Stimulated activated CD8-positive, alpha-beta memory T cell treated with anti-CD3 and anti-CD28 coated beads, Interleukin-12 subunit alpha, Interleukin-12 subunit beta, amount 100 ng/mL, for 4 hours (primary cell): Measurements from ENCODE around the gene SUSD4.

Source experiments
- DNase-seq: peaks from one replicate; pipeline ENCODE4 v3.0.0-alpha.2; 2020; ENCODE audit warnings: low read depth

The SUSD4 gene

DNA sequence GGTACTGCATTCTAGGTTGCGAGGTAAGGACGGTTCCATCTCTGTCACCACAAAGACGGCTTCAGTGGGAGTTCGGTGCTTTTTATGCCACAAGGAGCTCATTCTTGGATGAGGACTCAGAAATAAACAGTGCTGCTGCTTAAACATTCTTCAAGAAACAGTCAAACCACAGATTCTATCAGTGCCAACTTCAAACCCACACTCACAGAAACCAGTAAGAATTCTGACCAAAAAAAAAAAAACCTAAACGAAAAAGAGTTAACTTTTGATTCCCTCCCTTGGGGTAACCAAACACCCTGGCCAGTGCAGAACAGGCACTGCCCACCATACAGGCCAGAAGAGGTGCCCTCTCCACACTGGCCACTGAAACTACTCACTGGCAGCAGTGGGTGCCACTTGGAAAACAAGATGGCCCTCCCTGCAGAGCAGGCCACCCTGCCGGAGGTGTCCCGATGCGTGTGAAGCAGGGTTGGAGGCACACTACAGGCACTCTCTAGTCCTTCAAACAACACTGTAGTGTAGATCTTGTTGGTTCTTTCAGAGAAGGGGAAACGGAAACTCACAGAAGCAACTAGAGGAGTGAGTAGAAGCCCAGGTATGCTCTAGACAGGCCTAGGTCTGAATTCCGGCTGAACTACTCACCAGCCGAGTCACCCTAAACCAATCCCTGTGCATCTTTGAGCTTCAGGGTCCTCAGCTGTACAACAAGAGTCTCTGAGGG lies 133.7 kb downstream of the SUSD4 start:
- DNase-seq, result no peak

DNA sequence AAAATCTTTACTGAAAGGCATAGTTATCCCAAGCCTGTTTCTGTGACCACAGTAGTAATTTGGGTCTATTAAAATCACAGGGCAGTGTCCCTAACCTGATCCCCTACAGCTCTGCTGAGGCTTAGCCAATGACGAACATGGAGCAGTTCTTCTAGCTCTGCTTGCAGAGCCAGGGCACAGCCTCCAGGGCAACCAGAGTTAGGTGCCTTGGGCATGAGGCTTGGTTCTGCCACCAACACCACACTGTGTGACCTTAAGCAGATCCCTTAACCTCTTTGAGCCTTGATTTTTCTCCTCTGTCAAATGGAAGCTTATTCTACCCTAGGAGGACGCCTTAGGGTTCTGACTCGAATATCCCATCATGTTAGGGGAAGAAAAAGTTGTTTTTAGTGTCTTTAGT lies 134.2 kb downstream of the SUSD4 start:
- DNase-seq, result no peak

DNA sequence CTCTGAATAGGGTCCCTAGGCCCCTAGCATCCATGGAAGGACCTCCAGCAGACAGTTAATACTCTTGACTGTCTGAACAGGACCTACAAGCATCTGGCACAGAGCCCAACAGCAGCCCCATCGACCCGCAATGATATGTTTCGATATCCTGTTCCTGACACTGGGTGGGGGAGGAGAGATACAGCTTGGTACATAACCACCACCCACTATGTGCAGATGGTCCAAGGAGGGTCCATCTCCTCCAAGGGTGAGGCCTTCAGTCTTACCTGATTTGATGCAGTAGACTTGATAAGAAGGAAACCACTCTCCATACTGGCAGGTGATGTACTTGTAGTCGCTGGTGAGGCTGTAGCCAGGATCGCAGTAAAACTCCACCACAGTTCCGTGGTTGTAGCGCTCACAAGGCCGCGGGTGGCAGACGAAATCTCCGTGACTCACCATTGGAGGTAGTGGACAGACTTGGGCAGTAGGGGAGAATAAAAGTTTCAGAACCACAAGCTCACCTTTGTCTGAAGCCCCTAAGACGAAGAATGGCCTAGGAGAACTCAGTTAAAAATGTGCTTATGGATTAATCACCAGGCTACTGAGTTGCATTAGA lies 134.9 kb downstream of the SUSD4 start:
- no peak for DNase-seq

DNA sequence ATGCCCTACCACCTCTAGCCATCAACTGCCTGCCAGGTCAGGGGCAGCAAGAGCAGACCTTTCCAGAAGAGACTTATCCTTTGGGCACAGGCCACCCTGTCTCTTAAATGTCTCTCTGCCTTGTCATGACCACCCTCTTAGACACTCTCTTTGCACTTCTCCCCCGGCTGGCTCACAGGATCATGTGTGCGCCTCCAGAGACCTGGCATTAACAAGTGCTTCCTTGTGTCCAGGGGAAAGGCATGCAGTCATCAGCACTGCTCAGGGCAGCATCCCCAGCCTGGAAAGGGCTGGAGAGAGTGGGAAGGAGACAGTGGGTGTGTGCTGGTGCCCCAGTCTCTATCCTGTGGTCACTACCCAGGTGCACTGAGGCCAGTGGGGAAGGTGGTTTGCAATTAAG lies 135.8 kb downstream of the SUSD4 start:
- no peak for DNase-seq

DNA sequence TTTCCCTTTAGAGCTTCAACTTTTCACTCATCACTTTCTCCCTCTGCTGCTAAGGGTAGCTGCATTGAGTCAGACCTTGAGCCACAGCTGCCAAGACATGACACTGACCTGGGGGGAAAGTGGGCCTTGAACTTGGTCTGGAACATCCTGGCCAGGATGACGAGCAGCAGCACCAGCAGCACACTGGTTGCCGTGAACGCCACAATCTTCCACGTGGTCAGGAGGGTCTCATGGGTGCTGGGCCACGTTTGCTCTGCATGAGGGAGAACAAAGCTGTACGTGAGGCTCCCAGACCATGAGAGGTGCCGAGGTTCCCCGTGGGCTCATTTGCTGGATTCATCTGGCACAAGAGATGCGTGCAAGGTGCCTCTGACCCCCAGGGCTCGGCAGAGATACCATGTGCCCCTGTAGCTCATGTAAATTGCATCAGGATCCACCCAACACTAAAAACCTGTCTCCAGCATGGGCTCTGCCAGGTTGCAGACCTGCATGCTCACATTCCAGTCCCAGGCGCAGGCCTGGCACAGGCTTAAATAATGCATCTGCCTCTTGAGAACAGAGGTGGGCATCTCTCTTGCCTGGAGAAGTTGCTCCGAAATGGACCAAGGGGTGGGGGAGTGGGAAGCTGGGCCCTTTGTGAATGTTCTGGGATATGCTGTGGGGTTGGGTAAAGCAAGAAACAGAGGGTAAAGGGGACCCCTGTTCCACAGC lies 136.3 kb downstream of the SUSD4 start:
- DNase-seq, result no peak

DNA sequence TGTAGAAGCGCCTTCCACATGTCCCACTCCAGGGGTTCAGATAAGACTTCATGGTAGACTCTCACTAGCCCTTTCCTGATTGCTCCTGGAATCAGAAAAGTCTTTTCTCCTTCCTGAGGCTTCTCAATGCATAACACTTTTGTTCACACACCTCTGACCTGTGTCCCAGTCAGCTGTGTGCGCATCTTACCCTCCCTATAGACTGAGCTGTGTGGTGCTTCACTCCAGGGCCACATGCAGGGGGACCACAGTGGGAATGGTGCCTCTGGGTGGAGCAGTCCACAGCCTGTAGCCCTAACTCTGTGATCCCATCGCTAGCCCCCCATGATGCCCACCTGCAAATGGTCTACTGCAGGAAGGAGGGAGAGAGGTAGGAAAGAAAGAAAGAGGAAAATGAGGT lies 136.9 kb downstream of the SUSD4 start:
- DNase-seq, result no peak

DNA sequence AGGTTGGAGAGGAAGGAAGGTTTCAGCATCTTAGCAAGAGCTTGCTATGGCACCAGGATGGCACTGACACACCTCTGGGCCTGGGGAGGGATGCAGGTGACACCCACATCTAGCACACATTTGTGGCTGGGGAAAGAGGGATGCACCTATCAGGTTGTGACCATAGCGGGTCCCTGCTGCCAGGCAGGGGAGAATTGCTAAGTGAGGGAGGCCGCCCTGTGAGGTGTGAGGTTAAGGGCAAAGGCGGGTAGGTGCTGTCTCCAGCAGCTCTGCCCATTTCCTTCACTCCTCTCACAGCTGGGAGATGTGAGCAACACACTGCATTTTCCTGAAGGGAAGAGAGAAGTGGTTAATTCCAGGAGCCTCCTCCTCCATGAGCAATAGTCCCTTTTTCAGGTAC lies 137.7 kb downstream of the SUSD4 start:
- no peak for DNase-seq

DNA sequence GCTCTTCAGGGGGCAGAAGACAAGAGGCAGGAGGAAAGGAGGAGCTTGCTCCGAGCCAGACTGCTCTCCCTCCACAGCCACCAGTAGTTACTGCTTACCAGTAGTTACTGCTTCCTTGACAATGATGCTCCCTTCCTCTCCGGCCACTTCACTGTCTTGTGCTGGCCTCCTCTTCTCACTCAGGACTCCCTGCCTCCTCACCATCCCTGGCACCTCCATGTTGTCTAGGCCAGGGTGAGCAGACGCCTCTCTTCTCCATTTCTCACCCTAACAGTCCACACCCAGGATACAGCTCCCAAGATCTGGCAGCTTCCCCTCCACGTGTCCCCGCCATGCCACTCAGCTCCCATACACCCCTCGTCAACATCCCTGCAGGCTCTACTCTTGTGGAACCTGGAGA lies 138.5 kb downstream of the SUSD4 start:
- no peak for DNase-seq

DNA sequence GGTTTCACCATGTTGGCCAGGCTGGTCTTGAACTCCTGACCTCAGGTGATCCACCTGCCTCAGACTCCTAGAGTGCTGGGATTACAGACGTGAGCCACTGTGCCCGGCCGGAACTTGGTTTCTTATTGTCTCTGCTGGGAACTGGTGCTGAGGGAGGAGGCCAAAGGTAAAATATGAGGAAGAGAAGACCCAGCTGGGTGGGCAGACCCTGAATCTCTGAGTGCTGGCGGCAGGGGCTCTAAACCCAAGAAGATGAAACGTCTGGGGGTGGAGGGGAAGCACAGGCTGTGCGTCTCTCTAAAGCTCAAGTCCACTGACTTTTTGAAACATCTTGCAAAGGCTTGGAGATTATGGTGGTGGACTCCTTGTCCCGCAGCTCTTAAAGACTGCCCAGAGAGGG lies 138.9 kb downstream of the SUSD4 start:
- no peak for DNase-seq

DNA sequence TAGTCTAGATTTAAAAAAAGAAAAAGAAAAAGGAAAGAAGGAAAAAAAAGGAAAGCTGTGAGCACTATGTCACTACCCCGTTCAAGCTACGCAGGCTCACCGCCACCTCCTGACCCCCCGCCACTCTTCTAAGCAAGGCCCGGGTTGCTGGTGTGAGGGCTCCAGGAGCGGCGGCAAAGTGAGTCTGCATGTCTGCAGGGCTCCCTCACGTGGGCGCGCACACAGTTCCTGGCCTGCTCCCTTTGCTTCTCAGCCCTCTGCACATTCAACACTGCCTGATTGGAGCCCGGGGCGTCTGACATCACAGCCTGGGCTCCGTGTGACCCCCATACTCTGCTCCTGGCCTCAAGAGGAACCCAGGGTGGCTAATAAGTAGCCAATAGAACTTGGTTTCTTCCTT lies 139.5 kb downstream of the SUSD4 start:
- DNase-seq, result no peak

DNA sequence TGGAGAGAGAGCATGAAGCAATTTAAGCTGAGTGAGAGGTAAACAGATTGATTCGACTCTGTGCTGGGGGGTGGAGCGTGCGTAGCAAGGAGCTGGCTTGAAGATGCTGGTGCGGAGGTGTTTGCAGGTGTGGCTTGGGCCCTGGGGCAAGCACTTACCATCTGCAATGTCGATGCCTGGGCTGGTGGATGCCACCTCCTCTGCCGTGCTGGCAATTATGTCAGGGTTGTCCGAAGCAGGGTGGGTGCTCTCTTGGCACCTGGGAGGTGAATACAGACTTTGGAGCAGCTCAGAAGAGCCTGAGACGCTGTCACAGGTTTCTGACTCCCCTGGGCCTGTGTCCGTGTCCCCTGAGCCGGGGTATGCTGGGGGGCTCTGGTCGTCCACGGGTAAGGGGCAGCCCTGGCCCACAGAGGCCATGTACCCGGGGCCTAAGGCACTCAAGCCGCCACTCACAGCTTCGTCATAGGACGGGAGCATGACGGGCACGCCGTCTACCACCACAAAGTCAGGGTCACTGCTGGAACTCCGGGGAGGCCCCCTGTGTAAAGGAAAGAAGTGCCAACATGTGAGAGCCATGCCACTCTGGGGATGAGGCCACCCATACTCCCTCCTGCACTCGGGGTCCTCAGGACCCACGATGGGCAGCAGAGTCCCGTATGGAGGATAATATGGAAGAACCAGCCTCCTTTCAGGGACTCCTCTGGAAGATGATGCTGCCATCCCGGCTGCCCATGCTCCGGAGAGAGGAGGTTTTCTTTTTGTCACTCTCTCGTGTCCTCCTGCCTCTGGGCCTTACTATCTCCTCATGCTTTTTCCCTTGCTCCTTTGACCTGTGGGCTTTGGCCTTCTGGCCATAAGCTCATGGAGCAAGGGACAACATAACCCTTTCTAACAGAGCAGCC lies 140.6 kb downstream of the SUSD4 start:
- no peak for DNase-seq

DNA sequence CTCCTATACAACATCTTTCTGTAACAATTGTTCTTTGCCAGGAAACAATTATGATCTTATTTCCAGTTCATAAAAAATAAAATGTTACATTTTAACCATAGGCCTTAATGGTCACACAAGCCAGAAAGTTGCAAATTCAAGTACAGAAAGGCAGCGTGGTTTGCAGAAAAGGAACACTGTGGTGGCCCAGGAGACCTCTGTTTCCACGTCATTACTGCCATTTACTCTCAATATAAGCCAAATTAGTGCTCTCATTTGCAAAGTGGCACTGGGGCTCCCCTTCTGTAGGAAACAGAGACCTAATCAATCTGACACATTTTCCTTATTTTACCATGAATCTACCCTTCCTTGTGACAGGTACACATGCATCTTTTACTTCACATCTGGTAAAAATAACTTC lies 141.6 kb downstream of the SUSD4 start:
- DNase-seq, result no peak

DNA sequence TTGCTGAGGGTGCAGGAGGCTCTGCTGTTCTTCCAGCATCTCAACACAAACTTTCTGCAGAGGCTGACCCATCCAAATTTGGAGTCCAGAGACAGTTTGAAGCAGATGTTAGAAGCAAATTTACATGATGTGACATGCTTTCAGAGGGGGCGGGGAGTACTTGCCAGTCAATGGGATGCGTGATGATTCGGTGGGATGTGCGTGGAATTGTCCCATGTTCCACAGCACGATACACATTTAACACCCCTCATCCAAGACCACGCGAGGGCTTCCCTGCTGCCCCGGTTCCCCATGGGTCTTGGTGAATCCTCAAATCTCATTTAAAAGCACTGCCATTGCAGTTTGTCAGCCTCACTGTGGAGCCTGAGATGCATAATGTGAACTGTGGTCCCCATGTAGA lies 142.3 kb downstream of the SUSD4 start:
- no peak for DNase-seq

DNA sequence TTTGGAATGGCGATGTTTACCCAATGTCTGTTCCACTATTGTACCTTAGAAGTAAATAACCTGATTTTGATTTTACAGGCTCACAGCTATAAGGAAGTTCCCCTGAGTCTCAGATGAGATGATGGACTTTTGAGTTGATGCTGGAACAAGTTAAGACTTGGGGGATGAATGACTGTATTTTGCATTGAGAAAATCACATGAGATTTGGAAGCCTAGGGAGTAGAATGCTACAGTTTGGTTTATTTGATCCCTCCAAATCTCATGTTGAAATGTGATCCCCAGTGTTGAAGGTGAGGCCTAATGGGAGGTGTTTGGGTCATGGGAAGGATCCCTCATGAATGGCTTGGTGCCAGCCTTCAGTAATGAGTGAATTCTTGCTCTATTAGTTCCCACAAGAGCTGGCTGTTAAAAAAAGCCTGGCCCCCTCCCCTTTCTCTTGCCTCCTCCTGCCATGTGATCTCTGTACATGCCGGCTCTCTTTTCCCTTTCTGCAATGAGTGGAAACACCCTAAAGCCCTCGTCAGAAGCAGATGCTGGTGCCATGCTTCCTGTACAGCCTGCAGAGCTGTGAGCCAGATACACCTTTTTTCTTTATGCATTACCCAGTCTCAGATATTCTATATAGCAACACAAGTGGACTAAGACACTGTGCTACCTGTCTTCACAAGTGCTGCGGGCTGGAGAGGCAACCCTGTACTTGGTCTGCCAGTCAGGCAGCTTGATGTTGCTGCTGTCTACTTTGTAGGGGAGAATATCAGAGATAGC lies 143.9 kb downstream of the SUSD4 start:
- DNase-seq, result no peak

DNA sequence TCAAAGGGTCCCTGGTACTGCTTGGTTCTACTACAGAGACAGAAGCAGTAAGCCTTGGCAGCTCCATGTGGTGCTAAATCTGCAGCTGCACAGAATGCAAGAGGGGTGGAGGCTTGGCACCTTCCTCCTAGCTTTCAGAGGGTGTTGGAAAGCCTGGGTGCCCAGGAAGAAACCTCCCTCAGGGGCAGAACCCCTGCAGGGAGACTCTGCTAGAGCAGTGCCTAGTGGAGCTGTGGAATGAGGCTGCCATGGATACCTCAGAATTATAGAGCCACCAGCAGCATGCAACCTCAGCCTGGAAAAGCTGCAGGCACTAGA lies 144.7 kb downstream of the SUSD4 start:
- no peak for DNase-seq

DNA sequence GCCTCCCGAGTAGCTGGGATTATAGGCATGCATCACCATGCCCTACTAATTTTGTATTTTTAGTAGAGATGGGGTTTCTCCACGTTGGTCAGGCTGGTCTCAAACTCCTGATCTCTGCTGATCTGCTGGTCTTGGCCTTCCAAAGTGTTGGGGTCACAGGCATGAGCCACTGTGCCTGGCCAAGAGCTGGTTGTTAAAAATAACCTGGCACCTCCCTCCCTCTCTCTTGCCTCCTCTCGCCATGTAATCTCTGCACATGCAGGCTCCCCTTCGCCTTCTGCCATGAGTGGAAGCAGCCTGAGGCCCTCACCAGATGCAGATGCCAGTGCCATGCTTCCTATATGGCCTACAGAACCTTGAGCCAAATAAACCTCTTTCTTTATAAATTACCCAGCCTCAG lies 146.2 kb downstream of the SUSD4 start:
- DNase-seq, result no peak

DNA sequence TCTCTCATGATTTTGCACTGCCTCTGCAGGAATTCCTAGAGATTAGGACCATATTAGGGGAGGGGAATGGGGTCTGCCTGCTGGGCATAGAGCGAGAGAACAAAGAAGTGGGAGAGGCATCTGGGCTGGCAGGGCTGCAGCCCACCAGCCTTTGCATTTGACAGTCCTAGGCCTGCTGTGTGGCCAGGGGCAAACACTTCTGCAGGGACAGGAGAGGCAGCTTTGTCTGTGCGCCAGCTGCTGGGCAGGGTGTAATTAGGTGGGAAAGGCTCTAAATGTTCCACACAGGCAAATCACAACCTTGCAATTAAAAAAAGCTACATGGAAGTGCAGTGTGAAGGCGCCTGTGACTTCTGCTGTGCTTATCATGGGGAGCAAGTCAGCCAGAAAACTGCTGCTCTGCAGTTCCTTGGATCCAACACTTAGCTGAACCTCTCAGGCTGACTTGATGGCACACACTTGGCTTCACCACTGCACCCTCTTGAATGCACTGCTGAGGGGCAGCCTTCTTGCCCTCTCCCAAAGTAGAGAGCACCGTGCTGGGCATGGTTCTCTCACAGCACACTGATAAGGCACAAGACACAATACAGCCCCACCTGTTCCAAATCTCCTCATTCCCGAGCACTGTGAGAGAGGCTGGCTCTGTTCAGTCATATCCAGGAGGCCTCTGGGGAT lies 147.3 kb downstream of the SUSD4 start:
- no peak for DNase-seq

DNA sequence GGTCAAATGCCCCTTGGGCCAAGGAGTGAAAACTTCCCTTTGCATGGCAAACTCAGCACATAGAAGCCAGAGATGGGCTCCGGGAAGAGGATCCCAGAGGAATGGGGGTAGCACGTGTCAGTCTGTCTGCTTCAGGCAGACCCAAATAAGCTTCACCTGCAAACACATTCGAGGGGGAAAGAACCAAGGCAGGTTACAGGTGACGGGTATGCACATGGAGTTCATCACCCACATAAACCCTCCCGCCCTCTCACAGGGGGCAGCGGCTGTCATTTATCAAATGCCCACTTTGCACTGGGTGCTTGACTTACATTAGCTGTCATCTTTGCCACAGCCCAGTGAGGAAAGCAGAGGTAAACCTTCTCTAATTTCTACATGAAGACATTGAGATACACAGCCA lies 147.9 kb downstream of the SUSD4 start:
- DNase-seq, result no peak

DNA sequence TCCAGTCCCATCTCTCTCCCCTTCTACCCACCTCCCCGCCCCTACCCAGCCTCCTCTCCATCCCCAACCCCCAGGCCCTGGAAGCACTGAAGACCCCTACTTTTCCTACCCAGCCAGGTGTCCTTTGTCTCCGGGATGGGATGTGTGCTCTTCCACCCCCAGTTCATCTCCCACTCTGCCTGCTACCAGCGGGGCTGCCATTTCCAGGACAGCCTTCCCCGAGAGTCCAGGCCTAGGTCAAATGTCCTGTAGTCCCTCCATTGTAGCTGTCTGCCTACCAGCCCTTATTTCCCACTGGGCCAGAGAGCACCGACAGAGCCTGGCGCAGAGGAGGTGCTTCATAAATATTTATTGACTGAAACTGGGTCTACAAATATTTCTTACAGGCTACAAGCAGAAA lies 148.9 kb downstream of the SUSD4 start:
- no peak for DNase-seq

DNA sequence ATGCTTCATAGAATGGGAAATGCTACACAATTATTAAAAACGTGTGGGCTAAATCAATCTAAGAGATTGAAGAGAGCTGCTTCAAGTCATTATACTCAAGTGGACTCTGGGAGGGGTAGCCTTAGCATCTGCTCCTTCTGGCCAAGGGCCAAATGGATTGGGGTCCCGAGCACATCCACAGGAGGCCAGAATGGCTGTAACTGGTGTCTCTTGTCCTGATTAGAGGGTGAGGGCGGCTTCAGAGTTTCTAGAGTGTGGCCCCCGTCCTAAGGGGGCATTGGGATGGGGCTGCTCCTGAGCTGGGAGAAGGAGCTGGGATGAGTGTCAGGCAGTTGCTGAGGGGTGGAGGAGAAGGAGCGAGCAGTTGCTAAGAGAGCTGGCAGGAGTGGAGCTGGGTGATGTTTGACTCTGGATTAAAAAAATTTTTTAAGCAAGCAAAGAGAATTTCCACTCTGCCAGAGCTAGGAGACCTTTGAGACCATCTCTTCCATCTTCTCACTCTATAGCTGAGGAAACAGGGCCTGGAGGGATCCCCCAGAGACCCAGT lies 149.6 kb downstream of the SUSD4 start:
- DNase-seq, result no peak

DNA sequence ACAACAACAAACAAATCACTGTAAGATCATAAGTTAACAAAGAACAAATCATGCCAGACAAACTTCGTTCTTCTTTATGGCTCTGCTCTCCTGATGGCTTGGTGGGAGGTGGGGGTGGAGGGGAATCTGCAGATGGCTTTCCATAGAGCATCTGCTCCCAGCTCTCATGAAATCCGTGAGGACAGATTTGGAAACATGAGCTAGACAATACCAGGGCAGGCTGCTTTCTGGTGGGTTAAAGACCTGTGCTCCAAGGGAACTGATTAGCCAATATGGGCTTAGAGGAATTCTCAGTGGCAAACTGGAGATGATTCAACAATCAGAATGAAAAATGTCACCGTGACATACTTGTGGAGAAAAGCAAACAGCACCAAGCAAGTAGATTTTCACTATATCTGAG lies 151.5 kb downstream of the SUSD4 start:
- DNase-seq, result no peak
